Upper lobe of left lung (tissue), 4 donors: ENCODE results near the gene NUDT3.

ENCODE experiments used
- CTCF ChIP-seq, 6 experiments: fragments of 450-650 bp in 4 of 6; fragments of 200-600 bp in 2 of 6; sonication (generic) in 2 of 6; IDR thresholded peaks; one replicate each; pipeline ENCODE4 v1.5.1; 2016 to 2019; ENCODE audit warnings: antibody characterized with exemption in 6 of 6
- EP300 ChIP-seq, 4 donors: sonication (generic); formaldehyde crosslinking; IDR thresholded peaks; one replicate each; pipeline ENCODE4 v1.5.1; 2017; ENCODE audit warnings: antibody characterized with exemption in 4 of 4, control low read depth in 2 of 4
- POLR2A ChIP-seq, 4 donors: fragments of 450-650 bp; IDR thresholded peaks; one replicate each; pipeline ENCODE4 v1.5.1; 2016 to 2017; ENCODE audit warnings: antibody characterized with exemption in 4 of 4, mild to moderate bottlenecking in 2 of 4
- POLR2AphosphoS5 ChIP-seq, 2 donors: sonication (generic); formaldehyde crosslinking; IDR thresholded peaks; one replicate each; pipeline ENCODE4 v1.5.1; 2017; ENCODE audit warnings: antibody characterized with exemption in 2 of 2

DNA sequence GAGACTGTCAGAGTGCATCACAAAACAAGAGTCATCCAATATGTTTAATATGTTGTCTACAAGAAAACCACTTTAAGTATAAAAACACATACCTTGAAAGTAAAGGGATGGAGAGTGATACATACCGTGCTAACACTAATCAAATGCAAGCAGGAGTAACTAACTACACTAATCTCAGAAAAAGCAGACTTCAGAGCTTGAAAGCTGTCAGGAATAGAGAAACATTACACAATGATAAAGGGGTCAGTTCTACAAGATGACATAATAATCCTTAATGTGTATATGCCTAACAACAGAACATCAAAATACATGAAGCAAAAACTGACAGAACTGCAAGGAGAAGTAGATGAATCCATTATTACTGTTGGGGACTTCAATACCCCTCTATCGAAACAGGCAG lies 84.0 kb downstream of the NUDT3 start:
- TF ChIP-seq CTCF (IDR thresholded peaks at IDR 0.05) (no peak), POLR2A (IDR thresholded peaks at IDR 0.05) (no peak), EP300 (IDR thresholded peaks at IDR 0.05) (no peak), POLR2AphosphoS5 (IDR thresholded peaks at IDR 0.05) (no peak)
